ENCODE data around the gene HTR3A. TPM values are rescaled to one million over a fixed set of nuclear protein-coding genes. Genes with fewer than 3 reads are reported as not detected.

The HTR3A gene
- total and polyA plus RNA-seq, 9 of the 15 experiments (the other 6 are each of a cell fraction or from before 2014, with no cell fraction given), result not detected

DNA sequence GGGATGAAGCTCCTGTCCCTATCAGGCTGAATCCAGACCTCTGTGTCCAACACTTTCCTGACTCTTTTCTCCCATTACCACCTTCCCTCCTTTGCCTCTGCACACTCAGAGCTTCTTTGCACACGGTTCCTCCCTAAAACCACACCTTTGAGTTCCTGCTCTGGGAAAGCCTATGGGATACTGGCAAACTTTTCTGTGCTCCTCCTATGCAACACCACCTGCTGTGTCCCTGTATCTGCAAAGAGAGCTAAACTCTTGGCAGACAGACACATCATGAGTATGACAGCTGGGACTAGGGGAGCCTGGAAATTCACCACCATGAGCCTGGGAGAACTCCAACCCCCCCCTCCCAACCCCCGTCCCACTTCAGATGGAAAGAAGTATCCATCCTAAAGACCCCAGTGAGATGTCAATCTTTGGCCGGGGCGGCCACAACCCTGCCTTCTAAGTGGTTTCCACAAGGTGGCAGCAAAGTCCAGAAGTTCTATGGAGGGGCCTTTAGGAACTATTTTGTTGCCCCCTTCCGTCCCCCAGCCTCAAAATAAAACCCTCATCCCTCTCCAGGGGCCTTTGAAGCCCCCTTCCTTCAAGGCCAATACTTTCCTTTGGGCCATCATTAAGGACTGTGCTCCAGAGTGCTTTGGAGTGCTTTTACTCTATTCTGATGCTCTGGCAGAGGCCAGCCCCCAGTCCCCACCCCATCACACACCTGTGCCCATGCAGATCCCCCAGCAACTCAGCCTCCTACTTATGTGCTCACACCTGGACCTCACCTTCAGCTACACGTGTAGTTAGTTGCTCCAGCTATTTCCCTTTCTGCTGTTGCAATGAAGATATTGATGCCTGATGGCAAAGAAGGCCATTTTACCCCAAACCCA, 19.4 kb downstream of the HTR3A start (continued):
- TF ChIP-seq, protein P1, sequence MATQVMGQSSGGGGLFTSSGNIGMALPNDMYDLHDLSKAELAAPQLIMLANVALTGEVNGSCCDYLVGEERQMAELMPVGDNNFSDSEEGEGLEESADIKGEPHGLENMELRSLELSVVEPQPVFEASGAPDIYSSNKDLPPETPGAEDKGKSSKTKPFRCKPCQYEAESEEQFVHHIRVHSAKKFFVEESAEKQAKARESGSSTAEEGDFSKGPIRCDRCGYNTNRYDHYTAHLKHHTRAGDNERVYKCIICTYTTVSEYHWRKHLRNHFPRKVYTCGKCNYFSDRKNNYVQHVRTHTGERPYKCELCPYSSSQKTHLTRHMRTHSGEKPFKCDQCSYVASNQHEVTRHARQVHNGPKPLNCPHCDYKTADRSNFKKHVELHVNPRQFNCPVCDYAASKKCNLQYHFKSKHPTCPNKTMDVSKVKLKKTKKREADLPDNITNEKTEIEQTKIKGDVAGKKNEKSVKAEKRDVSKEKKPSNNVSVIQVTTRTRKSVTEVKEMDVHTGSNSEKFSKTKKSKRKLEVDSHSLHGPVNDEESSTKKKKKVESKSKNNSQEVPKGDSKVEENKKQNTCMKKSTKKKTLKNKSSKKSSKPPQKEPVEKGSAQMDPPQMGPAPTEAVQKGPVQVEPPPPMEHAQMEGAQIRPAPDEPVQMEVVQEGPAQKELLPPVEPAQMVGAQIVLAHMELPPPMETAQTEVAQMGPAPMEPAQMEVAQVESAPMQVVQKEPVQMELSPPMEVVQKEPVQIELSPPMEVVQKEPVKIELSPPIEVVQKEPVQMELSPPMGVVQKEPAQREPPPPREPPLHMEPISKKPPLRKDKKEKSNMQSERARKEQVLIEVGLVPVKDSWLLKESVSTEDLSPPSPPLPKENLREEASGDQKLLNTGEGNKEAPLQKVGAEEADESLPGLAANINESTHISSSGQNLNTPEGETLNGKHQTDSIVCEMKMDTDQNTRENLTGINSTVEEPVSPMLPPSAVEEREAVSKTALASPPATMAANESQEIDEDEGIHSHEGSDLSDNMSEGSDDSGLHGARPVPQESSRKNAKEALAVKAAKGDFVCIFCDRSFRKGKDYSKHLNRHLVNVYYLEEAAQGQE (IDR thresholded peaks at IDR 0.05; ENCODE audit: borderline replicate concordance), result peak; percentile 69; the same call in 1 of the 2 replicates
- TF ChIP-seq, protein P1 (CRISPR knock-in tag; IDR thresholded peaks at IDR 0.05; ENCODE audit: low read depth), result no peak
